WTC11 (cell line): ENCODE results near the gene ASZ1.

Experiments
- ESRRA ChIP-seq: sonication (generic); formaldehyde crosslinking; IDR thresholded peaks from 2 replicates; pipeline ENCODE4 v1.8.1; 2022; ENCODE audit warnings: mild to moderate bottlenecking, missing genetic modification reagents, borderline replicate concordance
- ETV6 ChIP-seq: sonication (generic); formaldehyde crosslinking; IDR thresholded peaks from 2 replicates; pipeline ENCODE4 v1.8.1; 2022; ENCODE audit warnings: mild to moderate bottlenecking, missing genetic modification reagents
- JAZF1 ChIP-seq: fragments of 250-450 bp; sonication (Bioruptor Pico); IDR thresholded peaks from 2 replicates; pipeline ENCODE4 v1.9.0; 2021; ENCODE audit warnings: moderate library complexity, mild to moderate bottlenecking, inconsistent platforms
- TEAD4 ChIP-seq: sonication (generic); formaldehyde crosslinking; IDR thresholded peaks from 2 replicates; pipeline ENCODE4 v1.8.0; 2022; ENCODE audit warnings: mild to moderate bottlenecking, missing genetic modification reagents
- TF ChIP-seq, protein P1 (sequence below): fragments of 200-600 bp; IDR thresholded peaks from 2 replicates; pipeline ENCODE4 v1.8.0; 2022; ENCODE audit warnings: antibody characterized with exemption
- TF ChIP-seq, protein P2 (sequence below): sonication (generic); formaldehyde crosslinking; IDR thresholded peaks from 2 replicates; pipeline ENCODE4 v1.8.0; 2022; ENCODE audit warnings: mild to moderate bottlenecking, missing genetic modification reagents
- TF ChIP-seq, protein P3 (sequence below): sonication (generic); formaldehyde crosslinking; IDR thresholded peaks from 2 replicates; pipeline ENCODE4 v1.8.1; 2022; ENCODE audit warnings: mild to moderate bottlenecking, missing genetic modification reagents, moderate library complexity, borderline replicate concordance
- TF ChIP-seq, protein P4 (sequence below): fragments of 250-450 bp; sonication (Bioruptor Pico); IDR thresholded peaks from 2 replicates; pipeline ENCODE4 v1.9.0; 2021; ENCODE audit warnings: moderate library complexity, mild to moderate bottlenecking, inconsistent platforms, borderline replicate concordance

DNA sequence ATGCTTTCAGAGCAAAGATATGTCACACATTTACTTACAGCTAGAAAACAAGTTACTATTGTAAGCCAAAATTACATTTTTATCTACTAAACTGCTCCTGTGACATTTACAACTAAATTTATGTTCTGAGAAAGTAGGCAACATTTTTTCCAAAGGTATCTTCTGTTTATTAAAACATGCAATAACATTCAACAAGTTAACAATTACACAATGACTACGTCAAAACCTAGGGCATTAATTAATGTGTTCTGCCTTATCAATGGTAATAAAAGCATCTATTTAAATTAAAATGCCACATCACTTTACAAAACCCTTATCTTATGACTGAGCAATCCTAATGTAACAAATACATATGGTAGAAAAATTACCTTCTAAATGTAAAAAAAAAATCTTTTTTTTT is 14.9 kb downstream of the ASZ1 start:
- TF ChIP-seq ESRRA (CRISPR knock-in tag), result no peak
- TF ChIP-seq, protein P1, sequence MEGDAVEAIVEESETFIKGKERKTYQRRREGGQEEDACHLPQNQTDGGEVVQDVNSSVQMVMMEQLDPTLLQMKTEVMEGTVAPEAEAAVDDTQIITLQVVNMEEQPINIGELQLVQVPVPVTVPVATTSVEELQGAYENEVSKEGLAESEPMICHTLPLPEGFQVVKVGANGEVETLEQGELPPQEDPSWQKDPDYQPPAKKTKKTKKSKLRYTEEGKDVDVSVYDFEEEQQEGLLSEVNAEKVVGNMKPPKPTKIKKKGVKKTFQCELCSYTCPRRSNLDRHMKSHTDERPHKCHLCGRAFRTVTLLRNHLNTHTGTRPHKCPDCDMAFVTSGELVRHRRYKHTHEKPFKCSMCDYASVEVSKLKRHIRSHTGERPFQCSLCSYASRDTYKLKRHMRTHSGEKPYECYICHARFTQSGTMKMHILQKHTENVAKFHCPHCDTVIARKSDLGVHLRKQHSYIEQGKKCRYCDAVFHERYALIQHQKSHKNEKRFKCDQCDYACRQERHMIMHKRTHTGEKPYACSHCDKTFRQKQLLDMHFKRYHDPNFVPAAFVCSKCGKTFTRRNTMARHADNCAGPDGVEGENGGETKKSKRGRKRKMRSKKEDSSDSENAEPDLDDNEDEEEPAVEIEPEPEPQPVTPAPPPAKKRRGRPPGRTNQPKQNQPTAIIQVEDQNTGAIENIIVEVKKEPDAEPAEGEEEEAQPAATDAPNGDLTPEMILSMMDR, result no peak
- TF ChIP-seq, protein P2, sequence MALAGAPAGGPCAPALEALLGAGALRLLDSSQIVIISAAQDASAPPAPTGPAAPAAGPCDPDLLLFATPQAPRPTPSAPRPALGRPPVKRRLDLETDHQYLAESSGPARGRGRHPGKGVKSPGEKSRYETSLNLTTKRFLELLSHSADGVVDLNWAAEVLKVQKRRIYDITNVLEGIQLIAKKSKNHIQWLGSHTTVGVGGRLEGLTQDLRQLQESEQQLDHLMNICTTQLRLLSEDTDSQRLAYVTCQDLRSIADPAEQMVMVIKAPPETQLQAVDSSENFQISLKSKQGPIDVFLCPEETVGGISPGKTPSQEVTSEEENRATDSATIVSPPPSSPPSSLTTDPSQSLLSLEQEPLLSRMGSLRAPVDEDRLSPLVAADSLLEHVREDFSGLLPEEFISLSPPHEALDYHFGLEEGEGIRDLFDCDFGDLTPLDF (CRISPR knock-in tag), result no peak
- no peak for TF ChIP-seq JAZF1
- TF ChIP-seq TEAD4 (CRISPR knock-in tag), result no peak
- no peak for TF ChIP-seq ETV6 (CRISPR knock-in tag)
- TF ChIP-seq, protein P3, sequence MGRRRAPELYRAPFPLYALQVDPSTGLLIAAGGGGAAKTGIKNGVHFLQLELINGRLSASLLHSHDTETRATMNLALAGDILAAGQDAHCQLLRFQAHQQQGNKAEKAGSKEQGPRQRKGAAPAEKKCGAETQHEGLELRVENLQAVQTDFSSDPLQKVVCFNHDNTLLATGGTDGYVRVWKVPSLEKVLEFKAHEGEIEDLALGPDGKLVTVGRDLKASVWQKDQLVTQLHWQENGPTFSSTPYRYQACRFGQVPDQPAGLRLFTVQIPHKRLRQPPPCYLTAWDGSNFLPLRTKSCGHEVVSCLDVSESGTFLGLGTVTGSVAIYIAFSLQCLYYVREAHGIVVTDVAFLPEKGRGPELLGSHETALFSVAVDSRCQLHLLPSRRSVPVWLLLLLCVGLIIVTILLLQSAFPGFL (CRISPR knock-in tag), result no peak
- TF ChIP-seq, protein P4, sequence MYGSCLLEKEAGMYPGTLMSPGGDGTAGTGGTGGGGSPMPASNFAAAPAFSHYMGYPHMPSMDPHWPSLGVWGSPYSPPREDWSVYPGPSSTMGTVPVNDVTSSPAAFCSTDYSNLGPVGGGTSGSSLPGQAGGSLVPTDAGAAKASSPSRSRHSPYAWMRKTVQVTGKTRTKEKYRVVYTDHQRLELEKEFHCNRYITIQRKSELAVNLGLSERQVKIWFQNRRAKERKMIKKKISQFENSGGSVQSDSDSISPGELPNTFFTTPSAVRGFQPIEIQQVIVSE, result no peak
